H9 (cell line): Measurements from ENCODE around the gene MKI67. TPM values are rescaled to one million over a fixed set of nuclear protein-coding genes. Genes with fewer than 3 reads are reported as not detected.

ENCODE experiments used
- DNase-seq: peaks from one replicate; pipeline ENCODE4 v3.0.0-alpha.2; 2017
- H2AFZ ChIP-seq: one replicate; pipeline ENCODE4 v1.6.1; 2013; ENCODE audit warnings: mild to moderate bottlenecking, low read length, control low read depth, moderate library complexity
- H2AK5ac ChIP-seq: 2 replicates; pipeline ENCODE4 v1.6.1; 2013; ENCODE audit warnings: low read length, control low read depth, mixed read lengths; ENCODE audit not compliant: insufficient read length
- H2BK120ac ChIP-seq: one replicate; pipeline ENCODE4 v1.6.1; 2013; ENCODE audit warnings: low read depth, mild to moderate bottlenecking, low read length, control low read depth, inconsistent platforms; ENCODE audit not compliant: poor library complexity, severe bottlenecking
- H2BK12ac ChIP-seq: 2 replicates; pipeline ENCODE4 v1.6.1; 2013; ENCODE audit warnings: low read length, control low read depth, mixed read lengths, low read depth; ENCODE audit not compliant: insufficient read length
- H2BK15ac ChIP-seq: 2 replicates; pipeline ENCODE4 v1.6.1; 2013; ENCODE audit warnings: low read depth, low read length, control low read depth
- H2BK20ac ChIP-seq: one replicate; pipeline ENCODE4 v1.6.1; 2013; ENCODE audit warnings: low read depth, mild to moderate bottlenecking, low read length, control low read depth, inconsistent platforms; ENCODE audit not compliant: poor library complexity, severe bottlenecking
- H2BK5ac ChIP-seq: 2 replicates; pipeline ENCODE4 v1.6.1; 2013; ENCODE audit warnings: low read length, control low read depth, mixed read lengths; ENCODE audit not compliant: insufficient read length
- H3K14ac ChIP-seq: 2 replicates; pipeline ENCODE4 v1.6.1; 2013; ENCODE audit warnings: low read length, control low read depth; ENCODE audit not compliant: insufficient read depth
- H3K18ac ChIP-seq: 2 replicates; pipeline ENCODE4 v1.6.1; 2013; ENCODE audit warnings: low read depth, mild to moderate bottlenecking, mixed read lengths, low read length, control low read depth; ENCODE audit not compliant: insufficient read length
- H3K23ac ChIP-seq: 2 replicates; pipeline ENCODE4 v1.6.1; 2013; ENCODE audit warnings: low read length, control low read depth, mixed read lengths, low read depth; ENCODE audit not compliant: insufficient read length
- H3K23me2 ChIP-seq: 2 replicates; pipeline ENCODE4 v1.6.1; 2013; ENCODE audit warnings: low read depth, mild to moderate bottlenecking, mixed read lengths, low read length, control low read depth; ENCODE audit not compliant: insufficient read length, poor library complexity, severe bottlenecking
- H3K27ac ChIP-seq: 2 replicates; pipeline ENCODE4 v1.5.1; 2013; ENCODE audit warnings: low read length, control low read depth, mixed read lengths, low read depth; ENCODE audit not compliant: insufficient read length
- H3K27me3 ChIP-seq: 2 replicates; pipeline ENCODE4 v1.6.1; 2013; ENCODE audit warnings: low read length, control low read depth, inconsistent platforms; ENCODE audit not compliant: insufficient read depth
- H3K4ac ChIP-seq: 2 replicates; pipeline ENCODE4 v1.6.1; 2013; ENCODE audit warnings: low read depth, mild to moderate bottlenecking, control low read depth, inconsistent platforms, low read length, moderate library complexity
- H3K4me1 ChIP-seq: 2 replicates; pipeline ENCODE4 v1.6.1; 2013; ENCODE audit warnings: low read length, control low read depth, inconsistent platforms; ENCODE audit not compliant: insufficient read depth
- H3K4me2 ChIP-seq: 2 replicates; pipeline ENCODE4 v1.6.1; 2013; ENCODE audit warnings: low read length, control low read depth, mixed read lengths; ENCODE audit not compliant: insufficient read length, insufficient read depth
- H3K56ac ChIP-seq: 2 replicates; pipeline ENCODE4 v1.6.1; 2013; ENCODE audit warnings: low read depth, mild to moderate bottlenecking, mixed read lengths, low read length, control low read depth; ENCODE audit not compliant: insufficient read length
- H3K79me1 ChIP-seq: 2 replicates; pipeline ENCODE4 v1.6.1; 2013; ENCODE audit warnings: low read depth, mild to moderate bottlenecking, moderate library complexity, low read length, control low read depth, inconsistent platforms; ENCODE audit not compliant: insufficient read depth, poor library complexity, severe bottlenecking
- H3K79me2 ChIP-seq: 2 replicates; pipeline ENCODE4 v1.6.1; 2013; ENCODE audit warnings: low read length, control low read depth, inconsistent platforms; ENCODE audit not compliant: insufficient read depth
- H3K9ac ChIP-seq: 2 replicates; pipeline ENCODE4 v1.6.1; 2013; ENCODE audit warnings: low read length, control low read depth, mixed read lengths; ENCODE audit not compliant: insufficient read length; ENCODE audit errors: extremely low read depth
- H3K9me3 ChIP-seq: one replicate; pipeline ENCODE4 v1.6.1; 2013; ENCODE audit warnings: low read depth, low read length, inconsistent platforms; ENCODE audit not compliant: control insufficient read depth
- H3T11ph ChIP-seq: one replicate; pipeline ENCODE4 v1.6.1; 2013; ENCODE audit warnings: mild to moderate bottlenecking, low read length, control low read depth, inconsistent platforms
- H4K20me1 ChIP-seq: one replicate; pipeline ENCODE4 v1.6.1; 2013; ENCODE audit not compliant: control insufficient read depth, insufficient read length, insufficient read depth
- H4K5ac ChIP-seq: 2 replicates; pipeline ENCODE4 v1.6.1; 2013; ENCODE audit warnings: low read depth, mild to moderate bottlenecking, mixed read lengths, low read length, control low read depth; ENCODE audit not compliant: insufficient read length
- H4K8ac ChIP-seq: replicated peaks from 2 replicates; pipeline ENCODE4 v1.6.1; 2013; ENCODE audit warnings: low read length, control low read depth, mixed read lengths, low read depth; ENCODE audit not compliant: insufficient read length
- H4K91ac ChIP-seq: 2 replicates; pipeline ENCODE4 v1.6.1; 2013; ENCODE audit warnings: low read depth, mild to moderate bottlenecking, moderate library complexity, mixed read lengths, low read length, control low read depth; ENCODE audit not compliant: insufficient read length
- H3K27ac Mint-ChIP-seq, 3 experiments: 2 replicates in 2 of 3; 3 replicates in 1 of 3; pipeline ENCODE4 v1.8.0; 2020 to 2021; ENCODE audit warnings: mixed read lengths in 3 of 3, mild to moderate bottlenecking in 1 of 3, moderate library complexity in 1 of 3
- H3K27me3 Mint-ChIP-seq: 2 replicates; pipeline ENCODE4 v1.8.0; 2021; ENCODE audit warnings: low read depth, mild to moderate bottlenecking, moderate library complexity, mixed read lengths
- H3K36me3 Mint-ChIP-seq, 3 experiments: 2 replicates in 2 of 3; 3 replicates in 1 of 3; pipeline ENCODE4 v1.8.0; 2020 to 2021; ENCODE audit warnings: low read depth in 3 of 3, mixed read lengths in 3 of 3; ENCODE audit not compliant: insufficient read depth in 1 of 3
- H3K4me1 Mint-ChIP-seq, 2 experiments: 2 replicates each; pipeline ENCODE4 v1.8.0; 2020; ENCODE audit warnings: mixed read lengths in 2 of 2
- H3K4me3 Mint-ChIP-seq, 2 experiments: 2 replicates in 1 of 2; 3 replicates in 1 of 2; pipeline ENCODE4 v1.8.0; 2020 to 2021; ENCODE audit warnings: mild to moderate bottlenecking in 2 of 2, mixed read lengths in 2 of 2, moderate library complexity in 1 of 2
- H3K9me3 Mint-ChIP-seq, 2 experiments: 2 replicates in 1 of 2; 3 replicates in 1 of 2; pipeline ENCODE4 v1.8.0; 2020; ENCODE audit warnings: mild to moderate bottlenecking in 2 of 2, mixed read lengths in 2 of 2, moderate library complexity in 1 of 2
- CTCF ChIP-seq: fragments of 200-600 bp; sonication (generic); conservative IDR thresholded peaks from 3 replicates; pipeline ENCODE4 v1.8.0; 2021; ENCODE audit warnings: antibody characterized with exemption, mild to moderate bottlenecking
- WGBS: extraction: QIAGEN DNeasy Blood & Tissue Kit; methylation state at CpG from one replicate; pipeline ENCODE4 v1.1.7; 2013; ENCODE audit warnings: missing lambda C conversion rate, low lambda C conversion rate, mixed read lengths; ENCODE audit not compliant: insufficient read length; ENCODE audit errors: extremely low coverage; 5-methylcytosine and 5-hydroxymethylcytosine counted together
- total RNA-seq: library from RNA; stranded (reverse); gene quantifications from 2 replicates; pipeline ENCODE4 v1.2.1, GENCODE V29; 2021

MKI67 gene
- total RNA-seq, 1 experiment from 2014 or later, result 108 TPM

- DNase-seq, result no peak
- no CpG with 5 or more reads among the region's 8 CpGs for WGBS
- no peak overlapping the region for H2BK5ac ChIP-seq
- Mint-ChIP-seq H3K9me3 (no peaks in the 10 kb centered on the region), H3K27ac (peak overlapping the region in 1 of 3 experiments; percentile 71; a peak in 2 of 7 replicates), H3K36me3 (peaks cover 30 to 50% (median 46%) of the 10 kb centered on the region in 3 experiments), H3K4me3 (no peak overlapping the region), H3K27me3 (no peaks in the 10 kb centered on the region), H3K4me1 (peaks cover 5 to 9% of the 10 kb centered on the region in 2 experiments; a peak in 3 of 4 replicates)
- H2BK12ac ChIP-seq, result no peak overlapping the region
- H3K79me2 ChIP-seq, result no peaks in the 10 kb centered on the region
- H2BK15ac ChIP-seq, result no peak overlapping the region
- H3K23ac ChIP-seq, result no peak overlapping the region
- no peak overlapping the region for H3K4ac ChIP-seq
- no peak overlapping the region for H4K91ac ChIP-seq
- no peaks in the 10 kb centered on the region for H3K79me1 ChIP-seq
- no peak overlapping the region for H3K18ac ChIP-seq
- no peak overlapping the region for H3T11ph ChIP-seq
- H3K4me2 ChIP-seq, result no peak overlapping the region
- no peak overlapping the region for H2AFZ ChIP-seq
- no peaks in the 10 kb centered on the region for H3K23me2 ChIP-seq
- no peak for TF ChIP-seq CTCF
- no peaks in the 10 kb centered on the region for H3K27me3 ChIP-seq
- H4K20me1 ChIP-seq, result no peaks in the 10 kb centered on the region
- no peak overlapping the region for H2BK20ac ChIP-seq
- no peak overlapping the region for H4K5ac ChIP-seq
- H3K4me1 ChIP-seq, result no peaks in the 10 kb centered on the region
- no peaks in the 10 kb centered on the region for H3K9me3 ChIP-seq
- H4K8ac ChIP-seq, result no peak overlapping the region
- no peak overlapping the region for H3K56ac ChIP-seq
- no peak overlapping the region for H3K27ac ChIP-seq
- H3K9ac ChIP-seq, result no peak overlapping the region
- H2AK5ac ChIP-seq, result no peak overlapping the region
- H3K14ac ChIP-seq, result no peak overlapping the region
- H2BK120ac ChIP-seq, result no peak overlapping the region
Observed at GRCh38 chr10:128097783-128098182, 28.4 kb downstream of the MKI67 start.
